RWPE2 (cell line): ENCODE data around the gene SH3D19.

Experiments used
- ATAC-seq: fragments of 200-7000 bp; cut with Tn5 transposase; 3 replicates; pipeline ENCODE4 v1.9.1; 2021; ENCODE audit warnings: low read depth
- DNase-seq: peaks from one replicate; pipeline ENCODE4 v3.0.0-alpha.2; 2020; ENCODE audit warnings: low spot score
- H3K27ac ChIP-seq: fragments of 450-650 bp; 2 replicates; pipeline ENCODE4 v1.5.1; 2017; ENCODE audit warnings: mild to moderate bottlenecking; ENCODE audit not compliant: poor library complexity, severe bottlenecking
- H3K27me3 ChIP-seq: fragments of 250-450 bp; sonication (Bioruptor Pico); 2 replicates; pipeline ENCODE4 v1.5.1; 2021; ENCODE audit warnings: mild to moderate bottlenecking, moderate library complexity; ENCODE audit not compliant: insufficient read depth, poor library complexity, severe bottlenecking
- H3K36me3 ChIP-seq: fragments of 250-450 bp; sonication (Bioruptor Pico); 2 replicates; pipeline ENCODE4 v1.5.1; 2020; ENCODE audit warnings: low read depth, mild to moderate bottlenecking, moderate library complexity
- H3K4me1 ChIP-seq: fragments of 250-450 bp; sonication (Bioruptor Pico); 2 replicates; pipeline ENCODE4 v1.5.1; 2021; ENCODE audit warnings: mild to moderate bottlenecking, moderate library complexity; ENCODE audit not compliant: insufficient read depth, poor library complexity, severe bottlenecking
- H3K4me3 ChIP-seq: fragments of 250-450 bp; sonication (Bioruptor Pico); 2 replicates; pipeline ENCODE4 v1.5.1; 2021; ENCODE audit warnings: mild to moderate bottlenecking, moderate library complexity; ENCODE audit not compliant: severe bottlenecking
- H3K9me3 ChIP-seq: fragments of 250-450 bp; sonication (Bioruptor Pico); 2 replicates; pipeline ENCODE4 v1.5.1; 2021; ENCODE audit warnings: mild to moderate bottlenecking, moderate library complexity; ENCODE audit not compliant: severe bottlenecking
- TF ChIP-seq, protein P1 (sequence below): fragments of 450-650 bp; IDR thresholded peaks from one replicate; pipeline ENCODE4 v1.5.1; 2017; ENCODE audit warnings: mild to moderate bottlenecking, moderate library complexity; ENCODE audit not compliant: poor library complexity, severe bottlenecking

SH3D19 gene

DNA sequence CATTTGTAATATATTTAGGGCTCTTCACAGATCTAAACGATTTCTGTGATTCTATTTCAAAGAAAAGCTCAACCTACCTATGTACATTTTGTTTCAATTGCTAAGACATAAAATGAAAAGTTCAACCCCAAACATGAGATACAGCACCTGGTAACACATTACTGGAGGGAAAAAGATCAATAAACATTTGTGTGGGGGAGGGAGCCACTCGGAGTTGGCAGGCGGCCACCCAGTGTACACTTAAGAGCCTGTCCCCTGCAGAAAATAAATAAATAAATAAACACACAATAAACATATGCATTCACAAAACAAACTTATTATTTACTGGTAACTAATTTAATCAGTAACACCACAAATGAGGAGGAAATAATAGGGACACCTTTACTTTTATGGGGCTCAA lies 29.2 kb downstream of the SH3D19 start:
- Histone ChIP-seq H3K9me3 (no peaks in the 10 kb centered on the region), H3K4me3 (no peak overlapping the region), H3K27ac (no peak overlapping the region), H3K27me3 (no peaks in the 10 kb centered on the region), H3K4me1 (peaks cover 8% of the 10 kb centered on the region), H3K36me3 (no peaks in the 10 kb centered on the region)
- DNase-seq = no peak
- TF ChIP-seq, protein P1, sequence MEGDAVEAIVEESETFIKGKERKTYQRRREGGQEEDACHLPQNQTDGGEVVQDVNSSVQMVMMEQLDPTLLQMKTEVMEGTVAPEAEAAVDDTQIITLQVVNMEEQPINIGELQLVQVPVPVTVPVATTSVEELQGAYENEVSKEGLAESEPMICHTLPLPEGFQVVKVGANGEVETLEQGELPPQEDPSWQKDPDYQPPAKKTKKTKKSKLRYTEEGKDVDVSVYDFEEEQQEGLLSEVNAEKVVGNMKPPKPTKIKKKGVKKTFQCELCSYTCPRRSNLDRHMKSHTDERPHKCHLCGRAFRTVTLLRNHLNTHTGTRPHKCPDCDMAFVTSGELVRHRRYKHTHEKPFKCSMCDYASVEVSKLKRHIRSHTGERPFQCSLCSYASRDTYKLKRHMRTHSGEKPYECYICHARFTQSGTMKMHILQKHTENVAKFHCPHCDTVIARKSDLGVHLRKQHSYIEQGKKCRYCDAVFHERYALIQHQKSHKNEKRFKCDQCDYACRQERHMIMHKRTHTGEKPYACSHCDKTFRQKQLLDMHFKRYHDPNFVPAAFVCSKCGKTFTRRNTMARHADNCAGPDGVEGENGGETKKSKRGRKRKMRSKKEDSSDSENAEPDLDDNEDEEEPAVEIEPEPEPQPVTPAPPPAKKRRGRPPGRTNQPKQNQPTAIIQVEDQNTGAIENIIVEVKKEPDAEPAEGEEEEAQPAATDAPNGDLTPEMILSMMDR = no peak
- no peak for ATAC-seq

DNA sequence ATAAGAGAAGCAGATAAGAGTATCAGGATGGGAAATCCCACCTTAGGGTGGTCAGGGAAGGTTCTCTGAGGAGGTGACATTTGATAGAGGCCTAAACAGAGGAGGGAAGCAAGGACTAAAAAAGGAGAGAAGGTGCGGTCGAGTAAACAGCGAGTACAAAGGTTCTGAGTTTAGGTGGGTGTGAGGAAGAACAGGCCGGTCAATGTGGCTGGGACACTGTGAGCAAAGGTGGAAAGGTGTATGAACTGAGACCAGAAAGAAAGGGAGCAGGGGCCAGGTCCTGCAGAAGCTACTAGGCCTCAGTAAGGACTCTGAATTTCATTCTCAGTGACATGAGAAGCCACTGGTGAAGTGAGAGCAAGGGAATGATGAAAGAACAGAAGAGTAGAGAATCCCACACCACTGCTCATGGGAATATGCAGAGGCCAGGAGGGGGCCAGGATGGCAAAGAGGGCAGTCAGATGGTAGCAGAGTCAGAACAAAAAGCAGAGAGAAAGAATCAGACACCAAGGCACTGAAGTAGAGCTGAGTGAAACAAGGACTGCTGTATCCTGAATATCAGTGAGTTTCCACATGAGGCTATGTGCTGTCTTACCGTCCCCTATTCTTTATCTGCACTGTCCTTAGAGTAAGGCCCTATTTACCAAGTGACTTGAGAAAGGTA lies 30.4 kb downstream of the SH3D19 start:
- no peak for ATAC-seq
- Histone ChIP-seq H3K27me3 (no peaks in the 10 kb centered on the region), H3K4me1 (peaks cover 8% of the 10 kb centered on the region), H3K36me3 (no peaks in the 10 kb centered on the region), H3K27ac (no peak overlapping the region), H3K9me3 (no peaks in the 10 kb centered on the region), H3K4me3 (no peak overlapping the region)
- no peak for DNase-seq
- TF ChIP-seq, protein P1 = no peak

DNA sequence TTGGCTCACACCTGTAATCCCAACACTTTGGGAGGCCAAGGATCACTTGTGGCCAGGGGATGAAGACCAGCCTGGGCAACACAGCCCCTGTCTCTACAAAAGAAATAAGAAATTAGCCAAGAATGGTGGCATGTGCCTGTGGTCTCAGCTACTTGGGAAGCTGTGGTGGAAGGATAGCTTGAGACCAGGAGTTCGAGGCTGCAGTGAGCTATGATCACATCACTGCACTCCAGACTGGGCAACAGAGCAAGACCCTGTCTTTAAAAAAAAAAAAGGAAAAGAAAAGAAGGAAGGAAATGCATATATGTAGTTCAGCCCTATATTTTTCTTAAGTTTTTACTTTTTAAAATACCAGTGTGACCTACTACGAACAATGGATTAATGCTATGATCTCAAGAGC lies 33.4 kb downstream of the SH3D19 start:
- no peak for ATAC-seq
- H3K4me1 ChIP-seq = peaks cover 8% of the 10 kb centered on the region

DNA sequence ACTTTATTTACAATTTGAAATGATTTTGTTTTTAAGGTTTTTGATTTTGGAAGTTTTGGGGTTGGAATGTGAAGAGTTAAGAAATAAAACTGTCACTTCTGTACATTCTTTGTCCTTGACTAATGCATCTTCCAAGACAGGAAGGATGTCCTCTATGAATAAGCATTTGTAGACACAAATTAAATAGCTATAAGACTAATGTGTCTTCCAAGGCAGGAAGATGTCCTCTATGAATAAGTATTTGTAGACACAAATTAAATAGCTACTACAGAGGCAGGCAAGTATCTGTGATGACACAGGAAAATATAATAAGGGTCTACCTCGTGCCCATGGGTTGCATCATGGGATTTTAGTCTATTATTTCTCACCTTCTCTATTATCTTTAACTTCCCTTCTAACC lies 33.9 kb downstream of the SH3D19 start:
- Histone ChIP-seq H3K27ac (peak overlapping the region; percentile 71), H3K27me3 (no peaks in the 10 kb centered on the region), H3K4me1 (peaks cover 6% of the 10 kb centered on the region), H3K9me3 (no peaks in the 10 kb centered on the region), H3K36me3 (no peaks in the 10 kb centered on the region), H3K4me3 (no peak overlapping the region)
- no peak for DNase-seq
- peak; percentile 65 for ATAC-seq
- TF ChIP-seq, protein P1 = no peak

More for the DNA sequence above, 33.4 kb downstream of the SH3D19 start:
- Histone ChIP-seq H3K36me3 (no peaks in the 10 kb centered on the region), H3K27ac (peak overlapping the region; percentile 71), H3K4me3 (no peak overlapping the region), H3K27me3 (no peaks in the 10 kb centered on the region), H3K9me3 (no peaks in the 10 kb centered on the region)
- no peak for DNase-seq
- TF ChIP-seq, protein P1 = no peak

DNA sequence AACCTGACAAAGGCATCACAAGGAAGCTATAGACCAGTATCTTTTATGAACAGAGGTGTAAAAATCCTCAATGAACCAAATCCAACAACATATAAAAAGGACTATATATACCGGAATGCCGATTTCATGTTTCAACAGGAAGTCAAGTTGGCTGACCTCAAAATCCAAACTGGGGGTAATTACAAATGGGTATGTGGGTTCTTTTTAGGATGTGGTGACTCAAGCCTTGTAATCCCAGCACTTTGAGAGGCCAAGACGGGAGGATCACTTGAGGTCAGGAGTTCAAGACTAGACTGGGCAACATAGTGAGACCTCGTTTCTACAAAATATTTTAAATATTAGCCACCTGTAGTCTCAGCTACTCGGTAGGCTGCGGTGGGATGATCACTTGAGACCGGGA lies 38.0 kb downstream of the SH3D19 start:
- no peak overlapping the region for H3K27ac ChIP-seq
- DNase-seq (no peak), ATAC-seq (no peak)
- TF ChIP-seq, protein P1 = no peak
- no peaks in the 10 kb centered on the region for H3K36me3 ChIP-seq
- H3K9me3 ChIP-seq = no peaks in the 10 kb centered on the region
- no peak overlapping the region for H3K4me3 ChIP-seq
- H3K4me1 ChIP-seq = peaks cover 6% of the 10 kb centered on the region
- H3K27me3 ChIP-seq = no peaks in the 10 kb centered on the region
